GM21515 (cell line): Measurements from ENCODE around the gene PRKCE.

Experiments
- ATAC-seq: cut with Tn5 transposase; IDR thresholded peaks from one replicate; pipeline ENCODE4 v1.9.1; 2021; ENCODE audit not compliant: unreplicated experiment

The PRKCE gene

DNA sequence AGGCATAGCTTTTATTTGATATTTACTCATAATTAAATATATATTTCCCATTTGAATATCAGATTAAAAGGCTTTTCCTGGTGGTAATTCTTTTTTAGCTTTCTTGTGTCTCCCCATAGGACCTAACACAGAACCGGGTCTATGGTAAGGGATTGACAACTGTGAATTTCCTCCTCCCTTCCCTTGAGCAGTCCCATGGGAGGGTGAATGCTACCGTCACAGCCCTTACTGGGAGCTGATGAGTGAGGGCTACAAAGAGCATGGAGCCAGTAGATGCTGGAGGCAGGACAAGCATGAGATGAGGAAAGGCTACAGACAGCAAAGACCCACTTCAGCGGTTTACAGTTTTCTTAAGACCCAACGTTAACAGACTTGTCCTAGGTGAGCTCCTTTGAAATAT lies 475.1 kb downstream of the PRKCE start:
- no peak for ATAC-seq

DNA sequence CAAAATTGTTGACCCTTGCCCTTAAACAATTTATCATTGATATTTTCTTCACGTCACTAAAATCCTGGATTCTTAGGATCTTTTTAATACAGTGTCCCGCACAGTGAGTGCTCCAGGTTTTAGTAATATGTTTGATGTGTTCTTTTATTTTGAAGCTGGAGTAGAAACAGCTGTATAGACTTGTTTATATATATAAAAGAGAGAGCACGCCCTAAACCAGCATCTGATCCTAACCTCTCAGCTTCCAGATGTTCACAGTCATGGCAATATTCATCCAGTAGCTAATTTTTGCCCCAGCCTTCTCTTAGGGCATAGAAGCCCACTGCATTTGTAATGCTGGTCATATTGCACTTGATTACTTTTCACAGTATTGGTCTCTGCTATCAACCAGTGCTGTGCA lies 475.7 kb downstream of the PRKCE start:
- no peak for ATAC-seq

- no peak for ATAC-seq
These were observed 479.0 kb downstream of the PRKCE start for GRCh38 chr2:46130511-46130910.

GRCh38 chr2:46132996-46133395 lies 481.5 kb downstream of the PRKCE start:
- ATAC-seq: no peak

DNA sequence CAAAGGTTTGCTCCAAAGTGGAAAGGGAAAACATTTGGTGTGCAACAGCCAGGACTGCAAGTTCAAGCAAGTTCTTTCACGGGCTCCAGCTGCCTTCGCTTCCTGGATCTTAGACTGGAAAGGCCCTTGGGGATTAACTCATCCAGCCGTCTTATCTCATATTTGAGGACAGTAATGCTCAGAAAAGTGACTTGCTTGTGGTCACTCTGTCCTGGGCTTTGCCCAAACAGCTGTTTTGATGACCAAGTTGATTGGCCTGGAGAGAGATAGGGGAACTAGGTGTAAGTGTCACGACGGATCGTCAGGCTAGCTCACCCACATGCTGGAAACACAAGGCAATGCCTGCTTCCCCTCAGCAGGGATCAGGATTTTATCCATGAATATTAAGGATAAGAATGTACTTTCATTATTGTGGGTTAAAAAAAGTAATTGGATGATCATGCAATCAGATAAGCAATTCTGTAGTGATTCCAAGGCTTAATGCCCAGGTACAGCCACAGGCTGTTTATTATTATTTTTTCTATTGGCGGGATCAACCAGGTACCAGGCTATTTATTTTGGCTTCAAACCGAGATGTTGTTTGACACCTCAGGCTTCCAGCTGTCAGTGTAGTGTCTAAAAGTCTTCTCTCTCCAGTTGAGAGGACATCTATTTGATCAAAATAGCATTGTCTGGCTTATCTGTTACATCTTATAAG lies 483.2 kb downstream of the PRKCE start:
- no peak for ATAC-seq

GRCh38 chr2:46135228-46135855 lies 483.9 kb downstream of the PRKCE start:
- ATAC-seq: no peak

DNA sequence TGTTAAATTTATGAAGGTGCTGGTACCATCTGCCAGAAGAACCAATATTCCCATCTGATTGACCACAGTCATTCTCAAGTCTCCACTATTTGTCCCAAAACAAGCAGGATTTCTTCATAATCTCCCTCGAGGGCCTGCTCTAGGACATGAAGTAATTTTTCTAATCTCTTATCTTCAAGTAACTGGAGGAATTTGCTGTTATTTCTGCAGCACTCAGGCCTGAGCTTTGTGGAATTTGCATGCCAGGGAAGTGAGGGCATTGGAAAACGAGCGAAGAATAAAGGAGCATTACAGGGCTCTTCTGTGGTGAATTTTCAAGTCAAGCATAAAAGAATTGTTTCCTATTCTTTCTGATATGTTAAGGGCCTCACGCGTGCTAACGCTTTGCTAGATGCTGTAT lies 484.5 kb downstream of the PRKCE start:
- no peak for ATAC-seq

DNA sequence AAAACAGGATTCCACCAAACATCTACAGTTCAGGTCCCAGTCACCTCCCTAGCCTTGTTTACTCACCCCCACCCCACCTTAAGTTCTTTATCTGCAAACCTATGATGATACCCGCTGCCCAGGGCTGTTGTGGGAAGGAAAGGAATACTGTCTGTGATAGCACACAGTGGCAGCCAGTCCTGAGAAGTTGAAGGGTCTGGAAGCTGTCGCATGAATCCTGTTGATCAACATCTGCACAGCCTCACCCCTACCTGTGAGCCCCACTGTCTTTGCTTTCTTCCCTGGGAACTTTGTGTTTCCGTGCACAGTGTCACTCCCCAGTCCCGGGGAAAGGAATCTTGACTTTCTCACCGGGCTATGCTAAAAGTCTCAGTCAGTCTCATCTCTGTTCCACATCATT lies 485.0 kb downstream of the PRKCE start:
- no peak for ATAC-seq

DNA sequence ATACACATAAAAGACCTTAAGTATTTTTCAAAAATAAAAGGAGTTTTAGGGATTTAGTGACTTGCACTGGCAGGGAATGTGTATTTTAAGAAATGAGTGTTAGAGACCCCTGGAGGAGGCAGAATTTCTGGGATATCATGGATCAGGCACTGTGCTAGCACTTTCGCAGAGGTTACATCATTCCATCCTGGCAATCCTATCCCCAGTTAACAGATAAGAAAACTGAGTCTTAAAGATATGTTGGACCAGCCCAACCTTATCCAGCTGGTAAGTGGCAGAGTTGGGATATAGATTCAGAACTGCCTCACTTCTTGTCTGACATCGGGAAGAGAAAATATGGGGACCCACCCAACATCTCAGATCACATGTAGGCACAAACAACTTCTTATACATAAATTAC lies 485.5 kb downstream of the PRKCE start:
- no peak for ATAC-seq

DNA sequence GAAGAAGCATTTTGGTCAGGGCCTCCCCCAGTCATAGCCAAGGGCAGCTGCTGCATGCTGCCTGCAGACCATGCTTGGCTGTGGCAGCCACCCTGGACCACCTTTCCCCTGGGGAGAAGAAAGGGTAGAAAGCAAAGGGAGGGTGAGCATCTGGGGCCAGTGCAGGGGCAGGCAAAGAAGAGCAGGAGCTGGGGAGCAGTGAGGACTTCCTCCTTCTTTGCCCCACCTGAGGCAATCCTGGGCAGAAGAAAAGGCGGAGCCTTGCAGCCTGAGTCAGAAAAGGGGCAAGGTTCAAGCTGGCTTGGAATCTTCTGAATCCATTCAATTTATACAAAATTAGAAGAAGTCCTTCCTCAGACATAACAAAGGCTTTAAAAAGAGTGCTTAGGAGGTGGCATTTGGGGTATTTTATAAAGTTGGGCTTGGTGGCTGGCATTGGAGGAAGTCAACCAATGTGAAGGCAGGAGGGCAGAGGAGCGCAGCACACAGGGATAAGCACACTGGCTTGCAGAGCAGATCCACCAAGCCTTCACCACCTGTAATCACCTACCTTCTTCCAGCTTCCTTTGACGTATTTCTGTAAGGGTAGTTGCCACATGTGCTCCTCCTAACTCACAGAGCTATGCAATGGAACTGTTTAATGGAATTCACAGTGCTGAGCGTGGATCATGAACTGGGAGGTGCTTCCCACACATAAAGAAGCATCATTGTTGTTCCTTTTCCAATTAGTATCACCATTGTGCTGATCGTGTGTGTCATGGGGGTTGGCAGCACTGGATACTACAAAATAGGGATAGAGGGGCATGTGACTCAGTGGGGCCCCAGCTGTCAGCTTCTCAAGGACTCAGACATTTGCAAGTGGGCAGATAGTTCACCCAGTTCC lies 491.3 kb downstream of the PRKCE start:
- ATAC-seq: no peak

GRCh38 chr2:46143429-46144132 lies 492.1 kb downstream of the PRKCE start:
- ATAC-seq: no peak

- ATAC-seq: no peak
These were observed 492.8 kb downstream of the PRKCE start for GRCh38 chr2:46144133-46144800.

DNA sequence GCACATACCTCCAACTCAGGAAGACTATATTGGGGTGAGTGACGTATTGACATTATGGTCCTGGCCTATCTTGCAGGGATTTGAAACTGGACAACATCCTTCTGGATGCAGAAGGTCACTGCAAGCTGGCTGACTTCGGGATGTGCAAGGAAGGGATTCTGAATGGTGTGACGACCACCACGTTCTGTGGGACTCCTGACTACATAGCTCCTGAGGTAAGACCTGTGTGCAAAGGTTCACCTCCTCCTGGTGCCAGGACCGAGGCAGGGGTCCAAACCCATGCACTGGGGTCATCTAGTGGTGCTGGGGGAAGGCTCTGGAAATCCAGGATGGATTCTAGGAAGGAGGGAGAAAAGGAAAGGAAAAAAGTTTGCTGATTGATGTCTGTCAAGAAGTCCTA lies 493.5 kb downstream of the PRKCE start:
- ATAC-seq: no peak

- no peak for ATAC-seq
These were observed 494.4 kb downstream of the PRKCE start for GRCh38 chr2:46145840-46146239.

GRCh38 chr2:46146866-46147502 lies 495.5 kb downstream of the PRKCE start:
- no peak for ATAC-seq

GRCh38 chr2:46147626-46148368 lies 496.3 kb downstream of the PRKCE start:
- ATAC-seq: no peak

- ATAC-seq: no peak
These were observed 496.9 kb downstream of the PRKCE start for GRCh38 chr2:46148369-46148736.

- no peak for ATAC-seq
These were observed 499.0 kb downstream of the PRKCE start for GRCh38 chr2:46150445-46150955.

GRCh38 chr2:46151577-46151976 lies 500.1 kb downstream of the PRKCE start:
- ATAC-seq: no peak
